ENCODE data around the gene ECHDC3. TPM values are rescaled to one million over a fixed set of nuclear protein-coding genes. Genes with fewer than 3 reads are reported as not detected.

ECHDC3 gene
- total and polyA plus RNA-seq, 2 of the 4 experiments (the other 2 are of a cell fraction) = 4.3 to 5.0 TPM

GRCh38 chr10:11750420-11750819 is 8.2 kb downstream of the ECHDC3 start:
- CTCF ChIA-PET = no interaction called here
- Histone ChIP-seq H4K5ac (ENCODE audit: low read depth, low read length) (no peak overlapping the region), H3K27ac (ENCODE audit: insufficient read depth, low read length) (no peak overlapping the region), H3K4me3 (ENCODE audit: insufficient read depth, low read depth, low read length) (no peak overlapping the region), H2AFZ (replicated peaks; ENCODE audit: low read length, poor library complexity) (no peak overlapping the region), H3K18ac (ENCODE audit: low read depth, low read length) (no peak overlapping the region), H3K14ac (replicated peaks; ENCODE audit: low read depth, low read length) (no peak overlapping the region), H2BK20ac (ENCODE audit: low read depth, low read length) (no peak overlapping the region), H3K56ac (ENCODE audit: extremely low read depth, insufficient read depth, low read length) (no peak overlapping the region), H3K27me3 (ENCODE audit: control insufficient read depth, insufficient read depth, low read length) (no peaks in the 10 kb centered on the region), H4K8ac (ENCODE audit: low read depth in 2 of 2, low read length in 2 of 2) (no peak overlapping the region), H3K4me1 (ENCODE audit: control insufficient read depth, insufficient read depth, low read length) (no peaks in the 10 kb centered on the region), H2AK5ac (ENCODE audit: low read depth, low read length) (no peak overlapping the region), H3K4me2 (ENCODE audit: low read depth, low read length) (no peak overlapping the region), H2BK15ac (ENCODE audit: low read depth, low read length) (no peak overlapping the region), H3K36me3 (ENCODE audit: control insufficient read depth, insufficient read depth, low read length) (no peaks in the 10 kb centered on the region), H2BK5ac (ENCODE audit: low read depth, low read length, poor library complexity, severe bottlenecking) (no peak overlapping the region), H2AK9ac (replicated peaks; ENCODE audit: low read depth, low read length, poor library complexity) (no peak overlapping the region), H3K4ac (ENCODE audit: low read depth, low read length) (no peak overlapping the region), H4K20me1 (ENCODE audit: insufficient read depth, low read length) (no peaks in the 10 kb centered on the region), H2BK120ac (ENCODE audit: low read depth, low read length) (no peak overlapping the region), H3K9ac (ENCODE audit: low read depth, low read length) (no peak overlapping the region), H4K91ac (ENCODE audit: insufficient read depth, low read depth, low read length) (no peak overlapping the region), H3K9me1 (ENCODE audit: insufficient read depth, low read length) (no peaks in the 10 kb centered on the region), H3K79me1 (ENCODE audit: low read depth in 1 of 2, low read length in 2 of 2) (no peaks in the 10 kb centered on the region), H3K9me3 (ENCODE audit: control insufficient read depth, insufficient read depth, low read length) (no peaks in the 10 kb centered on the region), H3K23ac (ENCODE audit: low read depth, low read length) (no peak overlapping the region)
- no CpG with 5 or more reads among the region's 2 CpGs for WGBS, 2 experiments (ENCODE audit: extremely low coverage in 2 of 2, insufficient read length in 1 of 2)
- POLR2A ChIA-PET (ENCODE audit: unreplicated experiment) = no interaction called here
- in situ Hi-C loops (cut with MboI; ENCODE audit: low sequenced_read_pairs) = loop anchor here (10.0 kb wide), 1 partner anchor 236 kb away; no protein-coding TSS in a partner anchor
- intact Hi-C loops (cut with micrococcal nuclease) = no loop called here
- TF ChIP-seq MXI1 (IDR thresholded peaks at IDR 0.05; ENCODE audit: borderline replicate concordance, low read depth, low read length) = no peak
- no peak for TF ChIP-seq NFE2L2 (IDR thresholded peaks at IDR 0.05; ENCODE audit: low read depth, low read length)
- no peak for TF ChIP-seq RFX5 (IDR thresholded peaks at IDR 0.05; ENCODE audit: low read depth, low read length)
- no peak for TF ChIP-seq BHLHE40 (IDR thresholded peaks at IDR 0.05; ENCODE audit: low read depth, low read length)
- TF ChIP-seq SMC3 (IDR thresholded peaks at IDR 0.05; ENCODE audit: low read depth, low read length) = no peak
- TF ChIP-seq FOS (IDR thresholded peaks at IDR 0.05; ENCODE audit: low read depth, low read length) = no peak
- TF ChIP-seq MAZ (IDR thresholded peaks at IDR 0.05; ENCODE audit: borderline replicate concordance, low read depth, low read length) = no peak
- TF ChIP-seq CHD1 (IDR thresholded peaks at IDR 0.05; ENCODE audit: low read depth, low read length) = no peak
- TF ChIP-seq CEBPB (IDR thresholded peaks at IDR 0.05; ENCODE audit: low read depth, low read length) = no peak
- TF ChIP-seq ELK1 (IDR thresholded peaks at IDR 0.05; ENCODE audit: borderline replicate concordance, low read depth, low read length) = no peak
- no peak for TF ChIP-seq POLR2A (IDR thresholded peaks at IDR 0.05; ENCODE audit: low read depth, low read length)
- TF ChIP-seq MAFK (IDR thresholded peaks at IDR 0.05; ENCODE audit: low read depth, low read length) = no peak
- ATAC-seq (ENCODE audit: low read depth) (no peak), DNase-seq (no peak)
- no TSS peak for BruUV-seq (replicated peaks)
- dilution Hi-C loops (cut with HindIII; ENCODE audit: low sequenced_read_pairs, unreplicated experiment) = no loop called here

Data from IMR-90 (cell line).